SKM-1 (cell line): ENCODE data around the gene CTIF.

Source experiments
- DNase-seq: peaks from one replicate; lab custom pipeline; 2025; ENCODE audit not compliant: unreplicated experiment; lab: John Stamatoyannopoulos, UW

The CTIF gene

DNA sequence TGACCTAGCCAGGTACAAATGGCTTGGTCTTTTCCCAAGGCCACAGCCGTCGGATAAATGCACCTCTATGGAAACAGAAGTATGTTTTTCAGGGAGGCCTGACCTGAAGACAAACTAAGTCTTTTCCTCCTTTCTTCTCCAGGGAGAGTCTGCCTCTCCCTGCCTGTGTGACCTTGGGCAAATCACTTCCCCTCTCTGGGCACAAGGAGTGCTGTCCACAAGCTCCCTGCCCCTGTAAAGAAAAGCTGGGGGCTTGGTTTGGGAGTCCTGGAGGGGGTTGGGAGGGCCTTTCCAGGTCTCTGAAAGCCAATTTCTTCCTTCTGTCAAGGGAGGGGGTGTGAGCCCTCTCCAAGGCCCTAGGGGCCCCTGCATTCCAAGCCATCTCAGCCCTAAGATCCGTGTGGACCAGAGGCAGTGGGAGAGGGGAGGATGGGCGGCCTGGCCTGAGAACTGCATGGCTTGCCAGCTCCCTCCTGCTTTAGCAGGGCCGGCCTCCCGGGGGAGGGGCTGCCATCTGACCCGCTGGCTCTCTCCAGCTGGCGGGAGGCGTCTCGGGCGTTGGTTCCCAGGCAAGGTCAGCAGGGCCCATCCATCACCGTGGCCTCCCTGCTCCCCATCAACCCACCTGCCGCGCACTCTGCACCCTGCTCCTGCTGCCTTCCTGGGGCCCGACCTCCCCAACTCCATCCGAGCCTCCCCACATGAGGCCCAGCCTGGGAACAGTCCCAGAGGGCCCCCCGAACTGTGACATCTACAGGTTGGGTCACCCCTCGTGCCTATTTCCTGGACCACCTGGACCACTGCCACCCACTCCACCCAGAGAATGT lies 350.5 kb downstream of the CTIF start:
- no peak for DNase-seq

DNA sequence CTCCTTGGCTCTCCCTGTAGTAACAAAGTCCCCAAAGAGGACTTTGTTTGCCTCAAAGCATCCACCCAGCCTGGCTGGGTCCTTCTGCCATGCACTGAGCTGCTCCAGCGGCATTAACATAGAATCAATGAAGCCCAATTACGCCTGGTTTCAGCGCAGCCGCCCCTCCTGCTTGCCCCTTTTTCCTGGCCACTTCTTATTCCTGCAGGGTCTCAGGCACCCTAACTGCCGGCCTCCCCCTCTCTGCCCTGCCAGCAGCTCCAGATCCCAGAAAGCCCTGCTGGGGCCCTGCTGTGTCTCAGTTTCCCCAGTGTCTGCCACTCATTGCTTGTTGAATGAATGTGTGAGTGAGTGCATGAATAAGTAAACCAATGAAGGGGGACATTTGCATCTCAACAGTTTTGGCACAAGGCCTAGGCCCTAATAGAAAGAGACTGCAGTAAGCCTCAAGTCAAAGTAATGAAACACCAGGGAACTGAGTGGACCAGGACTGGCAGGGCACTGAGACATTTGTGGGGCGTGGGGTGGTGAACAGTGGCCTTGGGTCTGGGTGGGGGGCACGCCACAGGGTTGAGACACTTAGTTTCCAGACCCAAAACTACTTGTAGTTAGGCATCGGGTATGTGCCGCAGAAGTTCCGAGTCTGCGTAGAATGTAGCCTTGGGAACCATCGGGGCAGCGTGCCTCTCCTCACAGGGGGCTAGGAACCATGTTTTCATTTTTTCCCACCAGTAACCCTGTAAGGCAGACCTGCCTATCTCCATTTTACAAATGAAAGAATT lies 351.3 kb downstream of the CTIF start:
- no peak for DNase-seq

DNA sequence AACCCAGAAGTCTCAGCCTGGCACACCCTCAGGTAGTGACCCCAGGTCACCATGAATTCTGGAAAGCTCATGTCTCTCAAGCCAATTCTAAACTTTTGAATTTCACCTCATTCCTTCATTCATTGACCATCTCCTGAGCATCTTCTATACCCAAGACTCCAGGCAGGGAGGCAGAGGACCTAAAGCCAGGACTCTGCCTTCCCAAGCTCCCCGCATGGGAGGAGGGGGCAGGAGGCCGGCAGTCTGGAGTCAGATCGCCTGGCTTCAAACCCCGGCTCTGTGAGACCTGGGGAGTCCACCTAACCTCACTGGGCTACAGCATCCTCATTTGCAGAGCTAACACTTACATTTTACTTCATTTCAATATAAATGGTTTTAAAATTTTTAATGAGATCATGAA lies 352.9 kb downstream of the CTIF start:
- DNase-seq = no peak

GRCh38 chr18:48892146-48892855 lies 353.5 kb downstream of the CTIF start:
- DNase-seq = no peak

DNA sequence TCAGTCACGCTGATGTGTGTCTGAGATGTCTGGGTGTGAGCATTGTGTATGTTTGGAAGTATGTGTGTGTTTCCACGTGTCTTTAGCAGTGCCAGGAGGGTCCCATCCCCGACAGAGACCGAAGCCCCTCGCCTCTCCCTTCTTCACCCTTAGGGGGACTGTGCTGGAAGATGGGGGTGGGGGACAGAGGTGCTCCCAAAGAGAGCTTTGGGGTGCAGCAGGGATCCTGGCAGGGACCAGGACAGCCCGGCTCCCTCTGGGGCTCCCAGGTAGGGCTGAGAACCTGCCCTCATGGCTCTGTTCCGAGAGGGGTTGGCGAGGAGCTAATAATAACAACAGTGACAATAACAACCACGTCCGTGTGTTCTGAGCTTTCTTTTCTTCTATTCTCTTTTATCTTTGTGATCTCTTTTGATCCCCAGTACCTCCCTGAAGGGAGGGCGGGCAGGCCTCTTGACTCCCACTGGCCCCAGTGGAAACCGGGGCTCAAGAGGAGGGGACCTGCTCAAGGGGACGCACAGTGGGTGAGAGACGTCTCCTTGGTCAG lies 354.3 kb downstream of the CTIF start:
- DNase-seq = no peak

- DNase-seq = no peak
Observed at GRCh38 chr18:48893608-48894600, 355.1 kb downstream of the CTIF start.

DNA sequence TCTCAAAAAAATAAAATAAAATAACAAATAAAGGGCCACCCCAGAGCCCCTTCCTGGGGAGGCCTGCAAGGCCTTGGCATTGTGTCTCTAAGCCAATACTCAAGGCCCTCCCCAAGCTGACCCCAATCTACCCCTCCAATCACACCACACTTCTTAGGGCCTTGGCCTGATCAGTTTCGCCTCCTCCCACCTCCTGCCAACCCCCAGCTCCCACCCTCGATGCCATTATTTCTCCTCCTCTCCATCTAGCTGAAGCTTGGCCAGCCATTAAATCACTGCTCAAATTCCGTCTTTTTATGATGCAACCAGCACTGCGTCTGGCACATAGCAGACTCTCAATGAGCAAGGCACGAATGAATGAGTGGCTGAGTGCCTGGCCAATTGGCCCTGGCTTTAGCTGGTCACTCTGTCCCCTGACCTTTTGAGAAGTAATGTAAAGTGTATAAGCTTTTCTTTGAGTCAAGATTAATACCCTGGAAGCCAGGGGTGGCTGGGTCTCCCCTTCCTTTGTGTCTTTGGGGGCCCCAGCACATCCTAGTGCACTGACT lies 356.0 kb downstream of the CTIF start:
- DNase-seq = no peak

- no peak for DNase-seq
Observed at GRCh38 chr18:48896326-48896874, 357.6 kb downstream of the CTIF start.

- DNase-seq = peak; percentile 100
Observed at GRCh38 chr18:48896875-48897511, 358.2 kb downstream of the CTIF start.

- DNase-seq = no peak
Observed at GRCh38 chr18:48897531-48897930, 358.7 kb downstream of the CTIF start.

GRCh38 chr18:48898521-48898920 lies 359.7 kb downstream of the CTIF start:
- DNase-seq = no peak

DNA sequence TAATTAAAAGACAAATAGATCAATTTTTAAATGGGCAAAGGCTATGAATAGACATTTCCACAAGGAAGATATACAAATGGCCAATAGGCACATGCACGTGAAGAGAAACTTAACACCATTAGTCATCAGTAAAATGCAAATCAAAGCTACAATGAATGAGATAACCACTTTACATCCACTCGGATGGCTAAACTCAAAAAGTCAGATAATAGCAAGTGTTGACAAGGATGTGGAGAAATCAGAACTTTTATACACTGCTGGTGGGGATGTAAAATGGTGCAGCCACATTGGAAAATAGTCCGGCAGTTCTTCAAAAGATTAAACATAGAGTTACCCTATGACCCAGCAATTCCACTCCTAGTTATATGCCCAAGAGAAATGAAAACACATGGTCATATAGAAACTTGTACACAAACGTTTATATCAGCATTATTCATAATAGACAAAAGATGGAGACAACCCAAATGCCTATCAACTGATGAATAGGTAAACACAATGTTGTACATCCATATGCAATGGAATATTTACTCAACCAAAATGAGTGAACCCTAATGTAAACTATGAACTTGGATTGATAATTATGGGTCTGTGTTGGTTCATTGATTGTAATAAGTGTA lies 360.8 kb downstream of the CTIF start:
- DNase-seq = no peak

DNA sequence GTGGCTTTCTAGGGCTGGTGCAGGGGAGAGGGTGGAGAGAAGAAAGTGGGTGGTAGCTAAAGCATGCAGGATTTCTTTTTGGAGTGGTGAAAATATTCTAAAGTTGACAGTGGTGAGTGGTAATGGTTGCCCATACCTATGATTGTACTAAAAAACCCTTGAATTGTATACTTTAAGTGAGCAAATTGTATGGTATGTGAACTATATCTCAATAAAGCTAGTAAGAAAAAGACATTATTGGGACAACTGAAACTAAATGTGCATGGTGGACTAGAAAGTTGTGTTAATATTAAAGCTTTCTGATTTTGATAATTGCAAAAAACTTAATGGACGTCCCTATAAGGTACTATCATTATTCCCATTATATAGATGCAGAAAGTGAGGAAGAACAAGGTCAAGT lies 361.6 kb downstream of the CTIF start:
- DNase-seq = no peak

DNA sequence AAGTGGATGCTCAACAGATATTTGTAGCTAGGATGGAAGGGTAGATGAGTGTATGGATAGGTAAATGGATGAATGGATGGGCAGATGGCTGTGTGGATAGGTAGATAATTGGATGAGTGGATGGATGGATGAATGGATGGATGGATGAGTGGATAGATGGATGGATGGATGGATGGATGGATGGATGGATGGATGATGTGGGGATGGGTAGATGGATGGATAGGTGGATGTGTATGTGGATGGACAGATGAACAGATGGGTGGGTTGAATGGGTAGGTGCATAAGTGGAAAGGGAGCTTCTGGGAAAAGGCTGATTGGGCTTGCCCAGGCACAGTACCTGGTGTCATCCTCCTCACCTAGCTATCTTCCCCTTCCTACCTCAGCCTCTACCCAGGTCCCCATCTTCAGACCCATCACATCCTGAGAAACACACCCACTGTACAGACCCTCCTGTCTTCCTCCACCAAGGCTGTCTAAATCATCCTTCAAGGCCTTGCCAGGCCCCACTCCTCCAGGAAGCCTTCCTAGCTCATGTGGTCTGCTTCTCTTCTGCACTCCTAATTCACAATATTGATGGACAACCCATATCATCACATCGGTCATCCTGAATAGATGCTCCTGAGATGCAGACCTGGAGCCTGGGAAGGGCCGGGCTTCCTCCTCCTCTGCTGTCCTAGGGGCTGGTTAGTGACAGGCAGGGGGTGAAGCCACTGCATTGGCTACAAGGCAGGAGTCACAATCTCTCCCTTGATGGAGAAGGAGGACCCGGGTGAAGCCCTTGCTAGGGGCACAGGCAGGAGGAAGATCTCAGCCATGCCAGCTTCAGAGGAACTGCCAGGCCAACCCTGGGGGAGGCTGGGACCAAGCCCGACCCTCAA lies 362.6 kb downstream of the CTIF start:
- no peak for DNase-seq

DNA sequence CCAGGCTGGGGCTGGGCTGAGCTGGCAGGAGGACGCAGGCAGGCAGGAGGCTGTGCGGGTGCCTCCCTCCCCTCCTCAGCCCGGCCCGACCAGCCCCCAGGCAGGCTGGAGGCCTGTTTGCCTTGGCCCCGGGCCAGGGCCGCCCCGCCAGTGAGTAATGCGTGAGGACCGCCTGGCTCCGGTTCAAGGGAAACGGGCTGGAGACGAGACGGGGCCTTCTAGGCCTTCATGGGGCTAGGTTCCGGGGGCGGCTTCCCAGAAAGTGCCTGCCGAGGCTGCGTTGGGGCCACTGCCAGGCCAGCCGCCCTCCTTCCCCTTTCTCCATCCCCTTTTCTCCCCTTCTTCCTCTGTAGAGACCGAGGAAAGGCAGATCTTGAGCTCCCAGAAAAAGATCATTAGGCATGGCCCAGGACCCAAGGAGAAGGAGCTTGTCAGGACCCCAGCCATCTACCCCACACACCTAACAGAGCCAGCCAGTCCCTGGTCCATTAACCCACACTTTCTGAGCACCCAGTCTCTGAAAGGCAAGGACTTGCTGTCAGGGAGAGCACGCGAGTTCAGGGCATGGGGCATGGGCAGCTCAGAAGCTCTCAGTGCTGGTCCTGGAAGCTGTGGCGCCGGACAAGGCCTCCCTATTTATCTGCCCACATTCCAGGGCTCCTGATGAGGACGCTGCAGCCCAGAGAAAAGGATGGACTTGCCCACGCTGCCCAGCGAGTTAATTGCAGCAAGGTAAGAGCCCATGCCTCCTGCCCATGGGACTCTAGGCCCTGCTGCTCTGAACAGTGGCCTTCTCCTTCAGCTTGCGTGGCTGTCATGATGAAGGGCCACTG lies 363.4 kb downstream of the CTIF start:
- no peak for DNase-seq

DNA sequence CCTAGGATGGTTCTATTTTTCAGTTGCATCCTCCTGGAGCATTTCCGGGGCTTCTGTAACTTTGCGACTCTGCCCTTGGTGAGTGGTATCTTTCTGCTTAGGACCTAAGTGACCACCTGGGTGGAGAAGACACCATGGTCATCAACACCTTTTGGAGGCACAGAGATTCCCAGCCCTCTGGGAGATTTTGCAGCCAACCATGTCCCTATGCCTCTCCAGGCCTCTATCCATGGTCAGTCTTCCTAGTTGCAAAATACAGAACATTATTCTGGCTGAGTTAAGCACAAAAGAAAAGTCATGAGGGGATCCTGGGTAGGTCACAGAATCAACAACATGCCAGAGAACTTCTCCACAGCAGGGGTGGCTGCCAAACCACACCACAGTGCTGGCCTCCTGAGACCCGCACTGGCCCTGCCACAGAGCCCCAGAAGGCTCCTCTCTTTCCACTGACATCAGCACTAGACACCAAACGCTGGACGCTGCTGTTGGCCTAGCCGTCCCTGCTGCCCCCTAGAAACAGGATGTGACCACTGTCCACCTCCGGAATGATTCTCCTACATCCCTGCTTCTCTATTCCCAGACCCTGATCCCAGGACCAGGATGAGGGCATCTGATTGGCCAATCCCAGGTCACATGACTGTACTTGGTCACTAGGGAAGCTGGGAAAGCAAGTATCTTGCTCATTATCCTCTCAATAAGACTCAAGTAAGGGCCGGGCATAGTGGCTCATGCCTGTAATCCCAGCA lies 364.2 kb downstream of the CTIF start:
- DNase-seq = no peak
